IPS DF 4.7 (cell line): ENCODE measurements around the gene LMBRD2.

Source experiments
- DNase-seq: peaks from one replicate; pipeline ENCODE4 v3.0.0-alpha.2; 2013; ENCODE audit warnings: low spot score; ENCODE audit errors: extremely low read depth

The LMBRD2 gene

GRCh38 chr5:36052538-36052937 is 99.1 kb downstream of the LMBRD2 start:
- no peak for DNase-seq

GRCh38 chr5:36049949-36050348 is 101.7 kb downstream of the LMBRD2 start:
- no peak for DNase-seq
